ENCODE results near the gene HSPG2.

The HSPG2 gene

GRCh38 chr1:21939650-21940374 is 2.7 kb upstream of the HSPG2 start:
- TF ChIP-seq SPI1 (IDR thresholded peaks at IDR 0.05; ENCODE audit: borderline replicate concordance, low read depth) (peak; percentile 17; the same call in 1 of the 2 replicates), GABPA (IDR thresholded peaks at IDR 0.05; ENCODE audit: low read depth) (no peak)
- Histone ChIP-seq H3K27me3 (ENCODE audit: insufficient read depth, poor library complexity, severe bottlenecking) (no peaks in the 10 kb centered on the region), H3K4me3 (replicated peaks; ENCODE audit: insufficient read depth, low read length) (no peak overlapping the region), H3K27ac (replicated peaks) (peak overlapping the region; percentile 6; the same call in 1 of the 2 replicates)
- peak; percentile 26 to 68 for DNase-seq (ENCODE audit: low read depth in 1 of 2, low spot score in 1 of 2)

GRCh38 chr1:21938732-21939538 is 1.8 kb upstream of the HSPG2 start:
- Histone ChIP-seq H3K27ac (replicated peaks) (no peak overlapping the region), H3K4me3 (replicated peaks; ENCODE audit: insufficient read depth, low read length) (no peak overlapping the region), H3K27me3 (ENCODE audit: insufficient read depth, poor library complexity, severe bottlenecking) (no peaks in the 10 kb centered on the region)
- TF ChIP-seq GABPA (IDR thresholded peaks at IDR 0.05; ENCODE audit: low read depth), result no peak
- no peak for TF ChIP-seq SPI1 (IDR thresholded peaks at IDR 0.05; ENCODE audit: borderline replicate concordance, low read depth)
- no peak for TF ChIP-seq CTCF (IDR thresholded peaks at IDR 0.05; ENCODE audit: insufficient read depth, low read length)
- TF ChIP-seq POLR2AphosphoS5 (IDR thresholded peaks at IDR 0.05; ENCODE audit: low read depth), result no peak
- TF ChIP-seq REST (IDR thresholded peaks at IDR 0.05; ENCODE audit: insufficient replicate concordance, low read depth), result no peak
- no peak for DNase-seq (ENCODE audit: low read depth in 1 of 2, low spot score in 1 of 2)

GRCh38 chr1:21937372-21938121 is 437 bp upstream of the HSPG2 start:
- TF ChIP-seq POLR2AphosphoS5 (IDR thresholded peaks at IDR 0.05; ENCODE audit: low read depth) (no peak), GABPA (IDR thresholded peaks at IDR 0.05; ENCODE audit: low read depth) (no peak), REST (IDR thresholded peaks at IDR 0.05; ENCODE audit: insufficient replicate concordance, low read depth) (no peak), SPI1 (IDR thresholded peaks at IDR 0.05; ENCODE audit: borderline replicate concordance, low read depth) (no peak), CTCF (IDR thresholded peaks at IDR 0.05; ENCODE audit: insufficient read depth, low read length) (no peak)
- Histone ChIP-seq H3K27me3 (ENCODE audit: insufficient read depth, poor library complexity, severe bottlenecking) (no peaks in the 10 kb centered on the region), H3K27ac (replicated peaks) (peak overlapping the region; percentile 33; the same call in 1 of the 2 replicates), H3K4me3 (replicated peaks; ENCODE audit: insufficient read depth, low read length) (peak overlapping the region; percentile 32)
- peak; percentile 51 to 65 for DNase-seq (ENCODE audit: low read depth in 1 of 2, low spot score in 1 of 2)
